Measurements from ENCODE around the gene RNASEH1.
"Not testable (repeated sequence)": the region's sequence is repeated elsewhere in the genome, so short reads cannot be mapped to it uniquely, and the experiment has no call there.

The RNASEH1 gene

GRCh38 chr2:3571284-3571683 lies 13.2 kb upstream of the RNASEH1 start:
- TF ChIP-seq, protein P1, sequence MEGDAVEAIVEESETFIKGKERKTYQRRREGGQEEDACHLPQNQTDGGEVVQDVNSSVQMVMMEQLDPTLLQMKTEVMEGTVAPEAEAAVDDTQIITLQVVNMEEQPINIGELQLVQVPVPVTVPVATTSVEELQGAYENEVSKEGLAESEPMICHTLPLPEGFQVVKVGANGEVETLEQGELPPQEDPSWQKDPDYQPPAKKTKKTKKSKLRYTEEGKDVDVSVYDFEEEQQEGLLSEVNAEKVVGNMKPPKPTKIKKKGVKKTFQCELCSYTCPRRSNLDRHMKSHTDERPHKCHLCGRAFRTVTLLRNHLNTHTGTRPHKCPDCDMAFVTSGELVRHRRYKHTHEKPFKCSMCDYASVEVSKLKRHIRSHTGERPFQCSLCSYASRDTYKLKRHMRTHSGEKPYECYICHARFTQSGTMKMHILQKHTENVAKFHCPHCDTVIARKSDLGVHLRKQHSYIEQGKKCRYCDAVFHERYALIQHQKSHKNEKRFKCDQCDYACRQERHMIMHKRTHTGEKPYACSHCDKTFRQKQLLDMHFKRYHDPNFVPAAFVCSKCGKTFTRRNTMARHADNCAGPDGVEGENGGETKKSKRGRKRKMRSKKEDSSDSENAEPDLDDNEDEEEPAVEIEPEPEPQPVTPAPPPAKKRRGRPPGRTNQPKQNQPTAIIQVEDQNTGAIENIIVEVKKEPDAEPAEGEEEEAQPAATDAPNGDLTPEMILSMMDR (IDR thresholded peaks at IDR 0.05; ENCODE audit: insufficient read depth, low read length, poor library complexity, severe bottlenecking) = no peak
- H3K27me3 ChIP-seq (replicated peaks; ENCODE audit: control insufficient read depth, insufficient read depth, low read length) = no peaks in the 10 kb centered on the region
- no peaks in the 10 kb centered on the region for H3K36me3 ChIP-seq (ENCODE audit: control insufficient read depth, insufficient read depth, low read length)
- no peak for DNase-seq (ENCODE audit: extremely low read depth, insufficient read length)
- H3K4me3 ChIP-seq (replicated peaks; ENCODE audit: low read depth, low read length) = no peak overlapping the region

DNA sequence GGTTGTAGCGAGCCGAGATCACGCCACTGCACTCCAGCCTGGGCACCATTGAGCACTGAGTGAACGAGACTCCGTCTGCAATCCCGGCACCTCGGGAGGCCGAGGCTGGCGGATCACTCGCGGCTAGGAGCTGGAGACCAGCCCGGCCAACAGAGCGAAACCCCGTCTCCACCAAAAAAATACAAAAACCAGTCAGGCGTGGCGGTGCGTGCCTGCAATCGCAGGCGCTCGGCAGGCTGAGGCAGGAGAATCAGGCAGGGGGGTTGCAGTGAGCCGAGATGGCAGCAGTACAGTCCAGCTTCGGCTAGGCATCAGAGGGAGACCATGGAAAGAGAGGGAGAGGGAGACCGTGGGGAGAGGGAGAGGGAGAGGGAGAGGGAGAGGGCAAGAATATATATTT lies 11.5 kb upstream of the RNASEH1 start:
- DNase-seq (ENCODE audit: extremely low read depth, insufficient read length); H3K27me3 ChIP-seq (replicated peaks; ENCODE audit: control insufficient read depth, insufficient read depth, low read length); H3K4me3 ChIP-seq (replicated peaks; ENCODE audit: low read depth, low read length); H3K36me3 ChIP-seq (ENCODE audit: control insufficient read depth, insufficient read depth, low read length): not testable (repeated sequence)

DNA sequence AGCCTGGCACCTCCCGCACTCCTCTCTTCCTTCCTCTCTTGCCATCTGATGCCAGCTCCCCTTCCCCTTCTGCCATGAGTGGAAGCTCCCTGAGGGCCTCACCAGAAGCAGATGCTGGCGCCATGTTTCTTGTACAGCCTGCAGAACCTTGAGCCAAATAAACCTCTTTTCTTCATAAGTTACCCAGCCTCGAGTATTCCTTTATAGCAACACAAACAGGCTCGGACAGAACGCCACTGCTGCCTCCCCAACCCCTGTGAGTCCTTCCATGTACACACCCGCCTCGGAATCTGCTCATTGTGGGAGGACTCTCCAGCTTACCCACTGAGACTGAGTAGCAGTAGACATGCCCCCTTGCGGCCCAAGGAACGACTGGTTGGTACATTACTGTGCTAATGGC lies 8.7 kb upstream of the RNASEH1 start:
- H3K36me3 ChIP-seq (ENCODE audit: control insufficient read depth, insufficient read depth, low read length) = no peaks in the 10 kb centered on the region
- DNase-seq (ENCODE audit: extremely low read depth, insufficient read length) = no peak
- TF ChIP-seq, protein P1 (IDR thresholded peaks at IDR 0.05; ENCODE audit: insufficient read depth, low read length, poor library complexity, severe bottlenecking) = no peak
- H3K4me3 ChIP-seq (replicated peaks; ENCODE audit: low read depth, low read length) = no peak overlapping the region
- H3K27me3 ChIP-seq (replicated peaks; ENCODE audit: control insufficient read depth, insufficient read depth, low read length) = no peaks in the 10 kb centered on the region

DNA sequence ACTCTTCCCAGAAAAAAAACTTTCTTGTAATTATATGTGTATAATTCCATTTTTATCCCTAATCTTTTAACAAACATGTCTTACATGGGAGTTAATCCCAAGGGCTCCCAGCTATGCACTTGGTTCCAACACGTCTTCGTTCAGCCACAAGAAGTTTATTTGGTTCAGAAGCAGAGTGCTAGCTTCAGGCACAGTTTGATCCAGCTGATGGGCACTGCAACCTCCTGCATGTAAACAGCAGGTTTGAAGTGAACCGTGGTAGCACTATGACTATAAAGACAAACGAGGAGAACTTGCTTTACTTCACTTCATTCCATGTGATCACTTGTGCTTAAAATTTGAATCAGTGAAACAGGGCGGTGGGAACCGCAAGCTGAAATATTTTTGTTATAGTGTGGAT lies 7.0 kb upstream of the RNASEH1 start:
- no peak for DNase-seq (ENCODE audit: extremely low read depth, insufficient read length)
- no peaks in the 10 kb centered on the region for H3K36me3 ChIP-seq (ENCODE audit: control insufficient read depth, insufficient read depth, low read length)
- no peak overlapping the region for H3K4me3 ChIP-seq (replicated peaks; ENCODE audit: low read depth, low read length)
- no peaks in the 10 kb centered on the region for H3K27me3 ChIP-seq (replicated peaks; ENCODE audit: control insufficient read depth, insufficient read depth, low read length)
- TF ChIP-seq, protein P1 (IDR thresholded peaks at IDR 0.05; ENCODE audit: insufficient read depth, low read length, poor library complexity, severe bottlenecking) = no peak

- H3K4me3 ChIP-seq (replicated peaks; ENCODE audit: low read depth, low read length) = peak overlapping the region; percentile 23
- peak; percentile 50 for DNase-seq (ENCODE audit: extremely low read depth, insufficient read length)
- no peaks in the 10 kb centered on the region for H3K27me3 ChIP-seq (replicated peaks; ENCODE audit: control insufficient read depth, insufficient read depth, low read length)
- TF ChIP-seq, protein P1 (IDR thresholded peaks at IDR 0.05; ENCODE audit: insufficient read depth, low read length, poor library complexity, severe bottlenecking) = no peak
- H3K36me3 ChIP-seq (ENCODE audit: control insufficient read depth, insufficient read depth, low read length) = no peaks in the 10 kb centered on the region
Observed at GRCh38 chr2:3563521-3563976, 5.4 kb upstream of the RNASEH1 start.

DNA sequence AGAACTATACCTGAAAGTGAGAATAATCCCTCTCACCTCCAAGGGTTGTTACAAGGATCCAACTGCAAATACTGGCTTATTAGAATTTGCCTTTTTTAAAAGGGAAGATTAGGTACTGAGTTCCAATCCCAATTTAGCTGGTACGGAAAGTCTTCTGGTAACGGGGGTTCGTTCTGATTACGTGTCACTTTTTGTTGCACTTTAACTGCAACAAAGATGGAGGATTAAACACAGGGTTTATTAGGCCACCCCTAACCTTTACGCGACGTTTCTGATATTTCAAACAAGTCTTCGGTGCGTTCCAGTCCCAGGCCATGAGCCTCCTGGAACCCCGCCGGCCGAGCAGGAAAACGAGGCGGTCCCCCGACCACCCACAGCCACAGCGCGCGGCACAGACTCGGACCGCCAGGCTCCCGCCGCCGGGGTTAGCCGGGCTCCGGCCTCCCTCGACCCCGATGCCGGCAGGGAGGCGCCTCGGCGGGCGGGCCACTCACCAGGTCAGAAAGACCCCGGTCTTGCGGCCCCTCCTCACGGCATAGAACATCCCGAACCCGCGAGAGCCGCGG lies 411 bp downstream of the RNASEH1 start:
- peak overlapping the region; percentile 87 for H3K4me3 ChIP-seq (replicated peaks; ENCODE audit: low read depth, low read length)
- TF ChIP-seq, protein P1 (IDR thresholded peaks at IDR 0.05; ENCODE audit: insufficient read depth, low read length, poor library complexity, severe bottlenecking) = no peak
- peaks cover 4% of the 10 kb centered on the region for H3K36me3 ChIP-seq (ENCODE audit: control insufficient read depth, insufficient read depth, low read length)
- H3K27me3 ChIP-seq (replicated peaks; ENCODE audit: control insufficient read depth, insufficient read depth, low read length) = no peaks in the 10 kb centered on the region
- DNase-seq (ENCODE audit: extremely low read depth, insufficient read length) = no peak

Data from GM06990 (cell line).